ES-I3 (cell line): ENCODE results near the gene CLOCK.

Source experiments
- H3K36me3 ChIP-seq: 2 replicates; pipeline ENCODE4 v1.6.1; 2013; ENCODE audit warnings: mild to moderate bottlenecking, low read length, control low read depth, moderate library complexity; ENCODE audit not compliant: insufficient read depth
- H3K4me1 ChIP-seq: 2 replicates; pipeline ENCODE4 v1.6.1; 2013; ENCODE audit warnings: mild to moderate bottlenecking, control low read depth, low read length; ENCODE audit not compliant: insufficient read depth
- H3K9ac ChIP-seq: 2 replicates; pipeline ENCODE4 v1.6.1; 2013; ENCODE audit warnings: low read depth, mild to moderate bottlenecking, low read length, moderate library complexity
- H3K9me3 ChIP-seq: 2 replicates; pipeline ENCODE4 v1.6.1; 2013; ENCODE audit warnings: mild to moderate bottlenecking, low read length, moderate library complexity; ENCODE audit not compliant: control insufficient read depth, insufficient read depth

Gene CLOCK

DNA sequence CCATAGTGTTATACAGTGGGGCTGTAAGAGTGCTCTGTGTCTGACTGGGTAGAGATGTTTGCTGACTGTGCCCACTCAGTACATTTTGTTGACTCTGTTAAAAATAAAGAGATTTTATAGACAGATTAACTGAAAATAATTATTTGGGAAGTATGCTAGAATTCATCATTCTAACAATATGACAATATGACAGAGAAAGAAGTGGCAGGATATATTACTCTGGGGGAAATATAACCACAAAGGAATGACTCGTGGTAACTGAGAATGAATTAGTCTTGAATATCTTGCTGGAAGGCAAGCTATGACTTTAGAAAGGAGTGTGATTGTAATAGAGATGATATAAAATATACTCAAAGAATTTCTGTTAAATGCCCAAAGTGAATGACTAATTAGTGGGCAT, 104.2 kb downstream of the CLOCK start:
- no peaks in the 10 kb centered on the region for H3K9me3 ChIP-seq
- H3K9ac ChIP-seq: no peak overlapping the region
- peaks cover 3% of the 10 kb centered on the region; the same call in 1 of the 2 replicates for H3K36me3 ChIP-seq
- no peaks in the 10 kb centered on the region for H3K4me1 ChIP-seq

DNA sequence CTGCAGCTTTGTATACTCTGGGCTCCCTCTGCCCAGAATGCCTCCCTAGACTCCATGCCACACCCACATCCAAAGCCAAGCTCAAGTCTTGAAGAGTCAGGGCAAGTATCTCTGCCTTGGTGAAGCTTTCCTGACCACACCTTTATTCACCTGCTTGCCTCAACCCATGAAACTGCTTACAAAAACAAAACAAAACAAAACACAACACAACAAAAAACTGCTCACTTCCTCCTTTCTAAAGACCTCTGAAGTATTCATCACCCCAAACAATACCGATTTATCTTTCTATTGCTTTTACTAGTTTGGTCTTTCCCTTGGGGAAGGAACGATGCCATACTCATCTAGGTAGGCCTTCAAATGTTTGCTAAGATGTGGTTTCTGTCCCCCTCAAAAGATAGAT, 105.9 kb downstream of the CLOCK start:
- H3K9me3 ChIP-seq: no peaks in the 10 kb centered on the region
- peaks cover 3% of the 10 kb centered on the region for H3K36me3 ChIP-seq
- no peaks in the 10 kb centered on the region for H3K4me1 ChIP-seq
- no peak overlapping the region for H3K9ac ChIP-seq

- H3K9me3 ChIP-seq: no peaks in the 10 kb centered on the region
- H3K36me3 ChIP-seq: peaks cover 7% of the 10 kb centered on the region
- H3K4me1 ChIP-seq: no peaks in the 10 kb centered on the region
- H3K9ac ChIP-seq: no peak overlapping the region
These were observed 107.7 kb downstream of the CLOCK start for GRCh38 chr4:55439023-55439422.

DNA sequence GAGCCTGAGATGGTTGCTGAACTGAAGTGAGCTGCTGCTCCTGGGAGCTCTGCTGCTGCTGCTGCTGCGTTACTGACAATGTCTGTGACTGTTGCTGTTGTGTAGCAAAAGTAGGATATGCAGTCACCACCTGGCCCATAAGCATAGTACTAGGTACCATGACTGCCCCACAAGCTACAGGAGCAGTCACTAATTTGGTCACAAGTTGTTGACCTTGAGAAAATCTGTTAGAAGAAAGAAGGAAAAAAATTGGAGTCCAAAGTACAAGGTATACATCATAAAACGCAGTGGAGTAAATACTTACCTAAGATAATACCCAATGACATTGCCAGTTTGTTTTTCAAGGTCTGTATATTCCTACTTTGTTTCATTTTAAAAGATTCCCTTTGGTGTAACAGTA, 108.4 kb downstream of the CLOCK start:
- Histone ChIP-seq H3K9ac (no peak overlapping the region), H3K36me3 (peaks cover 7% of the 10 kb centered on the region), H3K9me3 (no peaks in the 10 kb centered on the region), H3K4me1 (no peaks in the 10 kb centered on the region)

DNA sequence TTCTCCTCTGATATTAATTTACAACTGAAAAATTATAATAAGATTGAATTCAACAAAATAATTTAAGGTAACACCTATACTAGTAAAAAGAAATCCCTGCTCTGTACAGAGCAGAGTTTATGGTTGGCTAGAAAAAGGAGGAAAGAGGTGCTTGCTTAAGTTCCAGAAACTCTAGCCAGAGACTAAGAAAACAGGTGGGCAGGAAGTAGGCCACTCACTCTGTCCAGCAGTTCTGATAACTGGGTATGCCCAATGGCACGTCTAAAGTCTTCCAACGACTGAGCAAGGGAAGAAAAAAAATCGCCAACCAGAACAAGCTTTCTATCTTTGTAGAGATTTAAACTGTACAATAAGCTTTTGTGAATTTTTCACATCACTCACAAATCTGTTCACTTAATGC, 108.9 kb downstream of the CLOCK start:
- Histone ChIP-seq H3K36me3 (peaks cover 6% of the 10 kb centered on the region), H3K4me1 (peaks cover 1% of the 10 kb centered on the region; the same call in 1 of the 2 replicates), H3K9ac (no peak overlapping the region), H3K9me3 (no peaks in the 10 kb centered on the region)

GRCh38 chr4:55437356-55437796, 109.3 kb downstream of the CLOCK start:
- Histone ChIP-seq H3K36me3 (peaks cover 9% of the 10 kb centered on the region), H3K9me3 (no peaks in the 10 kb centered on the region)

DNA sequence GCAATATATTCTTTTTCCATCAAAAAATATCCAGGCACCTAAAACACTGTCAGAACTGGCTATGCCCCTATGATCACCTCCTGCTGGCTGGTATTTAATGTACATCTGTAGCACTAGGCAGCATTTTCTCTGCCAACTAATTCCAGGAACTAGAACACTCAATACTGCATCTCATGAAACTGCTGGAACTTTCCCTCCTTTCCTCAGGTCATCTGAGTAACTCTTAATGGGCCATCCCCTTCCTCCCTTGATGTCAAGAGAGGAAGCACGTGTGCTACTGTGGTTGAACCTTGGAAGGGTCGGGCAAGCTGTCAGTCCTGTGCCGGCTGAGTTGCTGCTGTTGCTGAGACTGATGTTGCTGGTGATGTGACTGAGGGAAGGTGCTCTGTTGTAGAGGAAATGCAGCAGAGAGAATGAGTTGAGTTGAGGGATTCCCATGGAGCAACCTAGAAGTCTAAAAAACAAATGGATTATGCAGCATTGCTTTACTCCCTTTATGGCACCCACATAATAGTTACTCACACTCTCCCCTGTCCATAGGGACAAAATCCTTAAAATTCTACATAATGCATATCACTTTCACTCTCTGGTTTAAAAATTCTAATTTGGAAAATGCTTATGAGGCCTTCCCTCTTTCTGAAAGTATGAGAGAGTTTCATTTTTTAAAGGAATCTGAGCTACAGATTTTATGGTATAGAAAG, 111.4 kb downstream of the CLOCK start:
- Histone ChIP-seq H3K36me3 (peaks cover 9% of the 10 kb centered on the region), H3K4me1 (peaks cover 8% of the 10 kb centered on the region; the same call in 1 of the 2 replicates), H3K9ac (no peak overlapping the region)

More at GRCh38 chr4:55437356-55437796, 109.3 kb downstream of the CLOCK start:
- Histone ChIP-seq H3K9ac (no peak overlapping the region), H3K4me1 (peaks cover 5% of the 10 kb centered on the region; the same call in 1 of the 2 replicates)

GRCh38 chr4:55431710-55432336, 114.9 kb downstream of the CLOCK start:
- peaks cover 8% of the 10 kb centered on the region; the same call in 1 of the 2 replicates for H3K4me1 ChIP-seq
- peaks cover 24% of the 10 kb centered on the region for H3K36me3 ChIP-seq

More for the DNA sequence above, 111.4 kb downstream of the CLOCK start:
- no peaks in the 10 kb centered on the region for H3K9me3 ChIP-seq

DNA sequence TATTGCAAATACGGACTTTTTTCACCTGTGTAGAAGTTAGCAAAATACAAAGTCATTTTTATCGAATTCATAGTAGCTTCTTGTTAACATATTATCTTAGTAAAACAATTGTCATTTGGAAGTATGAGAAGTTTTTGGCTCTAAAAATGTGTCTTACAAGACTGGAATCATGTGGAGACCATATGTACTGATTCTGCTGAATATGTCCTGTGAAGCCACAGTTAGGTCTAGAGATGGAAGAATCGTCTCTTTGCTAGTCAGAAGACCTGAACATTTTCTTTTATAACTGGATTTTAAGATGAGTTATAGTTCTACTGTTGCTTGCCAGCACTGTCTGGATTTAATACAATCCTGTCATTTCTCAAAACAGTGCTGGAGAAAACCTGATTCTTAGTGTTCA, 121.9 kb downstream of the CLOCK start:
- Histone ChIP-seq H3K4me1 (no peaks in the 10 kb centered on the region), H3K9me3 (no peaks in the 10 kb centered on the region), H3K9ac (no peak overlapping the region), H3K36me3 (peaks cover 20% of the 10 kb centered on the region)

More at GRCh38 chr4:55431710-55432336, 114.9 kb downstream of the CLOCK start:
- Histone ChIP-seq H3K9me3 (no peaks in the 10 kb centered on the region), H3K9ac (no peak overlapping the region)

GRCh38 chr4:55416176-55416575, 130.5 kb downstream of the CLOCK start:
- Histone ChIP-seq H3K4me1 (no peaks in the 10 kb centered on the region), H3K9ac (no peak overlapping the region), H3K9me3 (no peaks in the 10 kb centered on the region), H3K36me3 (peaks cover 42% of the 10 kb centered on the region)

GRCh38 chr4:55411621-55412020, 135.1 kb downstream of the CLOCK start:
- H3K36me3 ChIP-seq: peaks cover 26% of the 10 kb centered on the region
- H3K9ac ChIP-seq: no peak overlapping the region
- H3K9me3 ChIP-seq: no peaks in the 10 kb centered on the region
- no peaks in the 10 kb centered on the region; the same call in 1 of the 2 replicates for H3K4me1 ChIP-seq

- H3K9ac ChIP-seq: no peak overlapping the region
These were observed 136.3 kb downstream of the CLOCK start for GRCh38 chr4:55410431-55410830.

DNA sequence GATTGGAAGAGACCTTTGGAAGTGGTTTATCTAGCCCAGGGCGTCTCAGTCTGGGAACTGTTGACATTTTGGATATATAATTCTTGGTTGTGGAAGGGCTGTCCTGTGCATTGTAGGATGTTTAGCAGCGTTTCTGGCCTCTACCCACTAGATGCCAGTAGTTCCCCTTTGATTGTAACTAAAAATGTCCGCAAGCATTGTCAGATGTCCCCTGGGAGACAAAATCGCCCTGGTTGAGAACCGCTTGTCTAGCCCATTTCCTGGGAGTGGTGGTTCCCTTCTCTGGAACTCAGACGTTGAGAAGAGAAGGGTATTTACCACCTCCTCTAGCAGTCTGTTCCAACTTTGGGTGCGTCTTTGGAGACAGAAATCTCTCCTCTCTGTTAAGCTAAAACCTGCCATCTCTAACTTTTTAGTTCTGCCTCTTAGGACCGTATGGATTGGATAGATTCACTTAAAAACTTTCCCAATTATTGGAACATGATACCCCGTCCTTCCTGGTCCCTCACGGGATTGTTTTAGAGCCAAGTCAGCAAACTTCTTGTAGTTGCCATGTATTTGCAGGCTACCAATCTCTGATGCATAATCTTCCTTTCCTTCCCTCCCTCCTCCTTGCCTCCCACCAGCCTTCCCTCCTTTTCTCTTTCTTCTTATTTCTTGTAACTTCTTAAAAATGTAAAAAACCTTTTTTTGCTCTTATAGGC, 137.1 kb downstream of the CLOCK start:
- Histone ChIP-seq H3K4me1 (no peaks in the 10 kb centered on the region; the same call in 1 of the 2 replicates), H3K9me3 (no peaks in the 10 kb centered on the region), H3K9ac (no peak overlapping the region), H3K36me3 (peaks cover 19% of the 10 kb centered on the region)

More at GRCh38 chr4:55410431-55410830, 136.3 kb downstream of the CLOCK start:
- H3K4me1 ChIP-seq: no peaks in the 10 kb centered on the region; the same call in 1 of the 2 replicates
- no peaks in the 10 kb centered on the region for H3K9me3 ChIP-seq
- H3K36me3 ChIP-seq: peaks cover 26% of the 10 kb centered on the region

GRCh38 chr4:55407764-55408163, 138.9 kb downstream of the CLOCK start:
- Histone ChIP-seq H3K4me1 (no peaks in the 10 kb centered on the region; the same call in 1 of the 2 replicates), H3K9me3 (no peaks in the 10 kb centered on the region), H3K36me3 (peaks cover 21% of the 10 kb centered on the region), H3K9ac (no peak overlapping the region)
